H9 (cell line): Measurements from ENCODE around the gene GP2. TPM values are rescaled to one million over a fixed set of nuclear protein-coding genes. Genes with fewer than 3 reads are reported as not detected.

Source experiments
- DNase-seq: peaks from one replicate; pipeline ENCODE4 v3.0.0-alpha.2; 2017
- H2AFZ ChIP-seq: one replicate; pipeline ENCODE4 v1.6.1; 2013; ENCODE audit warnings: mild to moderate bottlenecking, low read length, control low read depth, moderate library complexity
- H2AK5ac ChIP-seq: 2 replicates; pipeline ENCODE4 v1.6.1; 2013; ENCODE audit warnings: low read length, control low read depth, mixed read lengths; ENCODE audit not compliant: insufficient read length
- H2BK120ac ChIP-seq: one replicate; pipeline ENCODE4 v1.6.1; 2013; ENCODE audit warnings: low read depth, mild to moderate bottlenecking, low read length, control low read depth, inconsistent platforms; ENCODE audit not compliant: poor library complexity, severe bottlenecking
- H2BK12ac ChIP-seq: 2 replicates; pipeline ENCODE4 v1.6.1; 2013; ENCODE audit warnings: low read length, control low read depth, mixed read lengths, low read depth; ENCODE audit not compliant: insufficient read length
- H2BK15ac ChIP-seq: 2 replicates; pipeline ENCODE4 v1.6.1; 2013; ENCODE audit warnings: low read depth, low read length, control low read depth
- H2BK20ac ChIP-seq: one replicate; pipeline ENCODE4 v1.6.1; 2013; ENCODE audit warnings: low read depth, mild to moderate bottlenecking, low read length, control low read depth, inconsistent platforms; ENCODE audit not compliant: poor library complexity, severe bottlenecking
- H2BK5ac ChIP-seq: 2 replicates; pipeline ENCODE4 v1.6.1; 2013; ENCODE audit warnings: low read length, control low read depth, mixed read lengths; ENCODE audit not compliant: insufficient read length
- H3K14ac ChIP-seq: 2 replicates; pipeline ENCODE4 v1.6.1; 2013; ENCODE audit warnings: low read length, control low read depth; ENCODE audit not compliant: insufficient read depth
- H3K18ac ChIP-seq: 2 replicates; pipeline ENCODE4 v1.6.1; 2013; ENCODE audit warnings: low read depth, mild to moderate bottlenecking, mixed read lengths, low read length, control low read depth; ENCODE audit not compliant: insufficient read length
- H3K23ac ChIP-seq: 2 replicates; pipeline ENCODE4 v1.6.1; 2013; ENCODE audit warnings: low read length, control low read depth, mixed read lengths, low read depth; ENCODE audit not compliant: insufficient read length
- H3K23me2 ChIP-seq: 2 replicates; pipeline ENCODE4 v1.6.1; 2013; ENCODE audit warnings: low read depth, mild to moderate bottlenecking, mixed read lengths, low read length, control low read depth; ENCODE audit not compliant: insufficient read length, poor library complexity, severe bottlenecking
- H3K27ac ChIP-seq: 2 replicates; pipeline ENCODE4 v1.5.1; 2013; ENCODE audit warnings: low read length, control low read depth, mixed read lengths, low read depth; ENCODE audit not compliant: insufficient read length
- H3K27me3 ChIP-seq: 2 replicates; pipeline ENCODE4 v1.6.1; 2013; ENCODE audit warnings: low read length, control low read depth, inconsistent platforms; ENCODE audit not compliant: insufficient read depth
- H3K4ac ChIP-seq: 2 replicates; pipeline ENCODE4 v1.6.1; 2013; ENCODE audit warnings: low read depth, mild to moderate bottlenecking, control low read depth, inconsistent platforms, low read length, moderate library complexity
- H3K4me1 ChIP-seq: 2 replicates; pipeline ENCODE4 v1.6.1; 2013; ENCODE audit warnings: low read length, control low read depth, inconsistent platforms; ENCODE audit not compliant: insufficient read depth
- H3K4me2 ChIP-seq: 2 replicates; pipeline ENCODE4 v1.6.1; 2013; ENCODE audit warnings: low read length, control low read depth, mixed read lengths; ENCODE audit not compliant: insufficient read length, insufficient read depth
- H3K56ac ChIP-seq: 2 replicates; pipeline ENCODE4 v1.6.1; 2013; ENCODE audit warnings: low read depth, mild to moderate bottlenecking, mixed read lengths, low read length, control low read depth; ENCODE audit not compliant: insufficient read length
- H3K79me1 ChIP-seq: 2 replicates; pipeline ENCODE4 v1.6.1; 2013; ENCODE audit warnings: low read depth, mild to moderate bottlenecking, moderate library complexity, low read length, control low read depth, inconsistent platforms; ENCODE audit not compliant: insufficient read depth, poor library complexity, severe bottlenecking
- H3K79me2 ChIP-seq: 2 replicates; pipeline ENCODE4 v1.6.1; 2013; ENCODE audit warnings: low read length, control low read depth, inconsistent platforms; ENCODE audit not compliant: insufficient read depth
- H3K9ac ChIP-seq: 2 replicates; pipeline ENCODE4 v1.6.1; 2013; ENCODE audit warnings: low read length, control low read depth, mixed read lengths; ENCODE audit not compliant: insufficient read length; ENCODE audit errors: extremely low read depth
- H3K9me3 ChIP-seq: one replicate; pipeline ENCODE4 v1.6.1; 2013; ENCODE audit warnings: low read depth, low read length, inconsistent platforms; ENCODE audit not compliant: control insufficient read depth
- H3T11ph ChIP-seq: one replicate; pipeline ENCODE4 v1.6.1; 2013; ENCODE audit warnings: mild to moderate bottlenecking, low read length, control low read depth, inconsistent platforms
- H4K20me1 ChIP-seq: one replicate; pipeline ENCODE4 v1.6.1; 2013; ENCODE audit not compliant: control insufficient read depth, insufficient read length, insufficient read depth
- H4K5ac ChIP-seq: 2 replicates; pipeline ENCODE4 v1.6.1; 2013; ENCODE audit warnings: low read depth, mild to moderate bottlenecking, mixed read lengths, low read length, control low read depth; ENCODE audit not compliant: insufficient read length
- H4K8ac ChIP-seq: replicated peaks from 2 replicates; pipeline ENCODE4 v1.6.1; 2013; ENCODE audit warnings: low read length, control low read depth, mixed read lengths, low read depth; ENCODE audit not compliant: insufficient read length
- H4K91ac ChIP-seq: 2 replicates; pipeline ENCODE4 v1.6.1; 2013; ENCODE audit warnings: low read depth, mild to moderate bottlenecking, moderate library complexity, mixed read lengths, low read length, control low read depth; ENCODE audit not compliant: insufficient read length
- H3K27ac Mint-ChIP-seq, 3 experiments: 2 replicates in 2 of 3; 3 replicates in 1 of 3; pipeline ENCODE4 v1.8.0; 2020 to 2021; ENCODE audit warnings: mixed read lengths in 3 of 3, mild to moderate bottlenecking in 1 of 3, moderate library complexity in 1 of 3
- H3K27me3 Mint-ChIP-seq: 2 replicates; pipeline ENCODE4 v1.8.0; 2021; ENCODE audit warnings: low read depth, mild to moderate bottlenecking, moderate library complexity, mixed read lengths
- H3K36me3 Mint-ChIP-seq, 3 experiments: 2 replicates in 2 of 3; 3 replicates in 1 of 3; pipeline ENCODE4 v1.8.0; 2020 to 2021; ENCODE audit warnings: low read depth in 3 of 3, mixed read lengths in 3 of 3; ENCODE audit not compliant: insufficient read depth in 1 of 3
- H3K4me1 Mint-ChIP-seq, 2 experiments: 2 replicates each; pipeline ENCODE4 v1.8.0; 2020; ENCODE audit warnings: mixed read lengths in 2 of 2
- H3K4me3 Mint-ChIP-seq, 2 experiments: 2 replicates in 1 of 2; 3 replicates in 1 of 2; pipeline ENCODE4 v1.8.0; 2020 to 2021; ENCODE audit warnings: mild to moderate bottlenecking in 2 of 2, mixed read lengths in 2 of 2, moderate library complexity in 1 of 2
- H3K9me3 Mint-ChIP-seq, 2 experiments: 2 replicates in 1 of 2; 3 replicates in 1 of 2; pipeline ENCODE4 v1.8.0; 2020; ENCODE audit warnings: mild to moderate bottlenecking in 2 of 2, mixed read lengths in 2 of 2, moderate library complexity in 1 of 2
- WGBS: extraction: QIAGEN DNeasy Blood & Tissue Kit; methylation state at CpG from one replicate; pipeline ENCODE4 v1.1.7; 2013; ENCODE audit warnings: missing lambda C conversion rate, low lambda C conversion rate, mixed read lengths; ENCODE audit not compliant: insufficient read length; ENCODE audit errors: extremely low coverage; 5-methylcytosine and 5-hydroxymethylcytosine counted together
- total RNA-seq: library from RNA; stranded (reverse); gene quantifications from 2 replicates; pipeline ENCODE4 v1.2.1, GENCODE V29; 2021
- TF ChIP-seq, protein P1 (sequence below): fragments of 200-600 bp; sonication (generic); conservative IDR thresholded peaks from 3 replicates; pipeline ENCODE4 v1.8.0; 2021; ENCODE audit warnings: antibody characterized with exemption, mild to moderate bottlenecking

GP2 gene
- total RNA-seq, 1 experiment from 2014 or later = not detected

GRCh38 chr16:20339744-20340143, 12.4 kb upstream of the GP2 start:
- no peak overlapping the region for H2BK15ac ChIP-seq
- no peak overlapping the region for H2AFZ ChIP-seq
- H4K5ac ChIP-seq = no peak overlapping the region
- no peak overlapping the region for H3K4ac ChIP-seq
- no peaks in the 10 kb centered on the region for H3K36me3 Mint-ChIP-seq
- no CpG with 5 or more reads among the region's 3 CpGs for WGBS
- H3K9me3 ChIP-seq = no peaks in the 10 kb centered on the region
- H3K4me1 ChIP-seq = no peaks in the 10 kb centered on the region
- no peak overlapping the region for H3K9ac ChIP-seq
- H4K91ac ChIP-seq = no peak overlapping the region
- H2AK5ac ChIP-seq = no peak overlapping the region
- no peak overlapping the region for H4K8ac ChIP-seq
- no peak overlapping the region for H3K4me2 ChIP-seq
- peak overlapping the region in 2 of 3 experiments; percentile 20 to 62; a peak in 1 of 7 replicates for H3K27ac Mint-ChIP-seq
- no peak overlapping the region for H3K56ac ChIP-seq
- no peak overlapping the region for H3K18ac ChIP-seq
- H2BK120ac ChIP-seq = no peak overlapping the region
- no peak overlapping the region for H3K14ac ChIP-seq
- no peak for DNase-seq
- H3K23ac ChIP-seq = no peak overlapping the region
- no peaks in the 10 kb centered on the region for H3K9me3 Mint-ChIP-seq
- no peaks in the 10 kb centered on the region for H3K27me3 ChIP-seq
- H3K79me2 ChIP-seq = no peaks in the 10 kb centered on the region
- no peaks in the 10 kb centered on the region for H4K20me1 ChIP-seq
- no peak overlapping the region for H3K27ac ChIP-seq
- no peak overlapping the region for H2BK5ac ChIP-seq
- H3T11ph ChIP-seq = no peak overlapping the region
- H2BK12ac ChIP-seq = no peak overlapping the region
- H3K23me2 ChIP-seq = no peaks in the 10 kb centered on the region
- no peaks in the 10 kb centered on the region for H3K27me3 Mint-ChIP-seq
- no peak overlapping the region for H2BK20ac ChIP-seq
- H3K4me1 Mint-ChIP-seq = peaks cover 11 to 21% of the 10 kb centered on the region in 2 experiments
- TF ChIP-seq, protein P1, sequence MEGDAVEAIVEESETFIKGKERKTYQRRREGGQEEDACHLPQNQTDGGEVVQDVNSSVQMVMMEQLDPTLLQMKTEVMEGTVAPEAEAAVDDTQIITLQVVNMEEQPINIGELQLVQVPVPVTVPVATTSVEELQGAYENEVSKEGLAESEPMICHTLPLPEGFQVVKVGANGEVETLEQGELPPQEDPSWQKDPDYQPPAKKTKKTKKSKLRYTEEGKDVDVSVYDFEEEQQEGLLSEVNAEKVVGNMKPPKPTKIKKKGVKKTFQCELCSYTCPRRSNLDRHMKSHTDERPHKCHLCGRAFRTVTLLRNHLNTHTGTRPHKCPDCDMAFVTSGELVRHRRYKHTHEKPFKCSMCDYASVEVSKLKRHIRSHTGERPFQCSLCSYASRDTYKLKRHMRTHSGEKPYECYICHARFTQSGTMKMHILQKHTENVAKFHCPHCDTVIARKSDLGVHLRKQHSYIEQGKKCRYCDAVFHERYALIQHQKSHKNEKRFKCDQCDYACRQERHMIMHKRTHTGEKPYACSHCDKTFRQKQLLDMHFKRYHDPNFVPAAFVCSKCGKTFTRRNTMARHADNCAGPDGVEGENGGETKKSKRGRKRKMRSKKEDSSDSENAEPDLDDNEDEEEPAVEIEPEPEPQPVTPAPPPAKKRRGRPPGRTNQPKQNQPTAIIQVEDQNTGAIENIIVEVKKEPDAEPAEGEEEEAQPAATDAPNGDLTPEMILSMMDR = no peak
- H3K4me3 Mint-ChIP-seq = no peak overlapping the region
- H3K79me1 ChIP-seq = no peaks in the 10 kb centered on the region
